Prostate gland (tissue), 2 donors: Measurements from ENCODE around the gene ITIH3.

ENCODE experiments used
- CTCF ChIP-seq, 4 experiments: fragments of 200-600 bp in 2 of 4; fragments of 450-650 bp in 2 of 4; sonication (generic) in 2 of 4; IDR thresholded peaks; 1 replicate in 3 of 4; 2 replicates in 1 of 4; pipeline ENCODE4 v1.5.1; 2016 to 2019; ENCODE audit warnings: antibody characterized with exemption in 4 of 4, mild to moderate bottlenecking in 2 of 4, moderate library complexity in 2 of 4
- POLR2A ChIP-seq: fragments of 450-650 bp; IDR thresholded peaks from one replicate; pipeline ENCODE4 v1.6.1; 2016; ENCODE audit warnings: antibody characterized with exemption, mild to moderate bottlenecking

- TF ChIP-seq CTCF (IDR thresholded peaks at IDR 0.05) (no peak), POLR2A (no peak)
These were observed 3.9 kb upstream of the ITIH3 start for GRCh38 chr3:52790741-52791140.
